Activated CD8-positive, alpha-beta memory T cell treated with anti-CD3 and anti-CD28 coated beads for 4 hours (primary cell): Measurements from ENCODE around the gene PCDH15.

Source experiments
- DNase-seq, 2 donors: peaks; one replicate each; pipeline ENCODE4 v3.0.0-alpha.2; 2020; ENCODE audit warnings: low read depth in 2 of 2

Gene PCDH15

DNA sequence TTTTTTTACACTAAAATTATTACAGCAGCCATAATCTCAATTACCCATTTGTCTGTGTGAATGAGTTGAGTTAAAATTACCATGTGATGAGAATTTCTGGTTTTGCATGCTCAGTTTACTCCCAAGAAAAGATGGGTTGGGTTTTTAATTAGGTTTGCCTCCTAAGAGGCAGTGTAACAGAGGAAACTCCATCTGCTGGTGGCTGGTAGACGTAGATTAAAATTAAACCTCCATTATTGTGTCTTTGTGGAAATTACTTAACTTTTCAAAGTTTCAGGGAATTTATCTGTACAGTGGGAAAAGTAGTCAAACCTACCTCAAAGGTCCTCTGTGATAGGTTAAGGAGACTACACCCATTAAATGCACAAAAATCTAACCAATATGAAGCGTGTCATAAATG lies 954.2 kb downstream of the PCDH15 start:
- DNase-seq, result no peak

DNA sequence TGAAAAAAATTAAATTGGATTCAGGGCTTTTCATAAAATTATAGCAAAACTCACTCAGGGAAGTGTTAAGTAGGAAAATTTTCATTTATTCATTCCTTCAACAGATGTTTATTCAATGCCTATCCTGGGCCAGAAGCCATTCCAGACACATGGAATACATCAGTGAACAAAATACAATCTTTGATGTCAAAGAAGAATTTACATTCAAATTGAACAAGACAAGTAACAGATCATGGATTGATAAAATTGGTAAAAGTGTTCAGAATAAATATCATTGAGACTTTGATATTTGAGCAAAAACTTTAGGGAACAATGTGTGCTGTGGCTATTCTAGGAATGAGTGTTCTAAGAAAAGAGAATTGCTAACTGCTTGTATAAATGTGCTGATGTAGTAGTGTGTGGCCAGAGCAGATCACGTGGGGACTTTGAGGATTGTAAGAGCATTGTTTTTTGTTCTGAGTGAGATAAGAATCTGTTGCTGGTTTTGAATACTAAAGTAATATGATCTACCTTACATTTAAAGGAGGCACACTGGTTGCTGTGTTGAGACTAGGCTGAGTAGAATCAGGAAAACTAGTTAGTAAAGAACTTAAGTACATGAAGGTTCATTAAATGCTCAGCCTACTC lies 957.2 kb downstream of the PCDH15 start:
- no peak for DNase-seq

DNA sequence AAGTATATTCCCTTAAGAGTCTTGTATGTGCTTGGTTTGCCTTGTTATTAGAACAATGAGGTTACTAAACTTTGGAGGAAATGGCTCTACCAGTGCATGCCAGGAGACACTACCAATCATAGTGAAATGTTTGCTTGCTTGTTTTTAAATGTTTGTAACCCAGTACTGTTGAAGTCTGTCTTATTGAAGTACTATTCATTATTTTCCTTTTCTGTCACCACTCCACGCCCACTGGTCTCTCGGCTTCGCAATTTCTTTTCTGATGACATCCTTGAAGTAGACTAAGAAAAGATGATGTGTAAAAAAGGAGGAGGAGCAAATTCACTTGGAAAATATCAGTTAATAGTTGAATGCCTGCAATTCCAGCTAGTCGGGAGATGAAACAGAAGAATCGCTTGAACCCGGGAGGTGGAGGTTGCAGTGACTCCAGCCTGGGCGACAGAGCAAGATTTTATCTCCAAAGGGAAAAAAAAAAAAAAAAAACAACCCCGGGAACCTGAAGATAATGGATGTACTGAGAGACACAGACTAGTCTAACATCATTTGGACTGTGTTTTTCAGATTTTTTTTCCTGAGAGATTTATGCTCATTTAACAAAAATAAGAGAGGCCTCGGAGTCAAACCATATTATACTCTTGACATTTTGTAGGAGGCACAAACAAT lies 959.4 kb downstream of the PCDH15 start:
- DNase-seq, result no peak

DNA sequence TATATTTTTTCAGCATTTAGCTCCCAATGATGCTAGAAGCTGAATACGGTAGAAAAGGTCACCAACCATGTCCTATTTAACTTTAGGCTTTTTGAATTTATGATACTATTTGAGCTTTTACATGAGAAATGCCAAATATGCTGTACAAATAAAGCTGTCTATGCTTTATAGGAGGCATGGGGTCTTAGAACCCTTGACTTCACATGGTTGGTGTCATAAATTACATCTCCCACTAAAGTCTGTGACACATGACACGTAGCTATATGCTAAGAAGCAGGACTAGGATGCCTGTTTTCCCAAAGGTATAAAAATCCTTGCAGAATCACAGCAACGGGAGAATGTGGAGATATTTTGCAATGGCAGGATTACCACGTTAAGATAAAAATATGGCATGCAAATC lies 960.4 kb downstream of the PCDH15 start:
- no peak for DNase-seq

DNA sequence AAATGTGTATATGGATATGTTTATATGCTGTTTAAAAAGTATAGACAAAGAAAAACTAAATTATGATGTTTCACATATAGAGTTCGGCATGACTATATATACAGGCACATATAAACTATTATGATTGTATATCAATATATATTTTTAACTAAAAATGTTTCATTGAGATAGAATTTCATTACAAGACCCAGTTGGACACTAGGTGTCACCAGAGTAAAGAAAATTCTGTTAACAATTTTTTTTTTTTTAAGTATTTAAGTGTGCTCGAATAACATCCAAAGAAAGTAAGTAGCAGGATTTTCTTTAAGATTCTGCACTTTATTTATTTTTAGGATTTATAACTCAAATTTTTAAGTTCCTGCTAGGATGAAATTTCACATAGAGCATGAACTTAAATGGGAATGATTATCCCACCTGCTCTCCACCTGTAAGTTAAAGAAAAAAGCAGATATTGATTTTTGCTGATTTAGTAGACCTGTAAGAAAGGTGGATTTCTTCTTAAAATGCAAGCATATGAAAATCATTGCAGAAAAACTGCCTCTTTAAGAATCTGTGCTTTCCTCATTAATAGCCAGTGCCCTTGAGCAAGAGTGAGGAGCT lies 961.5 kb downstream of the PCDH15 start:
- DNase-seq, result no peak

DNA sequence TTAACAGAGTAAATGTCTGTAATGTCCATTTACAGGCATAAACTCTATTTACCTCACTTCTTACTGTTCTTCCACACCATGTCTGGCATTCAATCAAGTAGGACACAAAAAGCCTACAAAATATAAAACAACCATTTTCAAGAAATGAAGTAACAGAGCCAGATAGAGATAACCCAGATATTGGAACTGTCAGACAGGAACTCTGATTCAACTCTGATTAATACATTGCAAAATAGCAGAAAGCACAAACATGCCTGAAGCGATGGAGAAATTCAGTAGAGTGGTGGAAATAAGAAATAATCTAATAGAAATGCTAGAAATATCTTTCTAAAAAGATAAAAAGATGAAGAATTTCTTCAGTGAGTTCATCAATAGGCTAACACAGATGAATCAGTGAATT lies 964.4 kb downstream of the PCDH15 start:
- no peak for DNase-seq

DNA sequence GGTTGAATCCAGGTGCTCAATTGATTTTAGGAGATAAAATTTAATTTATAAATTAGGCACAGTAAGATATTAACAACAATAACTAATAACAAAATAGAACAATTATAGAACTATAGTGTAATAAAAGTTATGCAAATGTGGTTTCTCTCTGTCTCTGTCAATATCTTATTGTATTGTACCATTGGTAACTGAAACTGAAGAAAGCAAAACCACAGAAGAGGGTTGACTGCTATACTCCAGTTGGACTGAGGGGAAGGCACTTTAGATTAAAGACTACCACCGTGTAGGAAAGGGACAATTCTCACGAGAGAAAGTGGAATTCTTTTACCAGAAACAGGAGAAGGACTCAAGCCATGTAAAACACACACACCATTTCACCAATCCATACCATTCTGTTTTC lies 967.1 kb downstream of the PCDH15 start:
- no peak for DNase-seq

DNA sequence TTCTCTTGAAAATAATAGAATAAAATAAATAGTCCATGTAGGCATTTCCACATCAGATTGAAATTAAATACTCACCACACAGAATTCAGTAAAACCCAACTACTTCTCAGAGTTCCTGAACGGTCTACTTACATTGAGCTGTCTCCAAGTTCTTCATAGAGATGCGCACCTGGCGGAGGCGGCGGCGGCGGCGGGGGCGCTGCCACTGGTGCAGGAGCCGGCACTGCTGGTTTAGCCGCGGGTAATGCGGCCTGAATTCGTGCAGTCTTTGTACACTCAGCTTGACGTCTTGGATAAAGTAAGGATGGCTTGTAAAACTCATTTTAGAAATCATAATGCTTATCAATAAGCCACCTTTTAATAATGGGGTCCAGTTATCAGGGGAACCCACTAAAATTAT lies 973.8 kb downstream of the PCDH15 start:
- DNase-seq, result no peak

DNA sequence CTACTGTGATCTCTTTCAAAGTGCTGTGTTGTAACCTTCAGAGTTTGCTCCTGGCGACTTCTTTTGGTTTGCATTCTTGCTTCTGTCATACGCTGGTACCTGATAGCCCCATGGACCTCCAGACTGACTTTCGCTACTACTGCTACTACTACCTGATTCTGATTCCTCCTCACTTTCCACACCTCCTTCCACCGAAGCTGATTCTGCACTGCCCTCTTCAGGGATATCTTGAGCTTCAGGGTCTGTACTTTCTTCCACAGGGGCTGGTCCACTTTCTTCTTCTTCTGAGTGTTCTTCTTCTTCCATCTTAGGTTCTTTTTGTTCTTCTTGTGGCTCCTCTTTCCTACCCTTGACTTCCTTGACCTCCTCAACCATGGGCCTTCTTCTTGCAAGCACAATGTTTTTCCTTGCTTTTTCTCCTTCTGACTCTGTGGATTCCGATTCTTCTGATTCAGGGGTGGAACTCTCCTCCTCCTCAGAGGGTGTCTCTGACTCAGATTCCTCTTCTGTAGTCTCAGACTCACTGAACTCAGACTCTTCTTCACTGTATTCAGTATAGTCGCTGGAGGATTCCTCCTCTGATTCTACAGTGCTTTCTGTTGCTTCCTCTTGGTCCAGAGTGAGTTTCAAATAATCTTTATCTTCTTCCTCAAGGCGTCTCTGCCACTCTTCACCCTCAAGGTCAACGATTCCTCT lies 992.2 kb downstream of the PCDH15 start:
- no peak for DNase-seq

DNA sequence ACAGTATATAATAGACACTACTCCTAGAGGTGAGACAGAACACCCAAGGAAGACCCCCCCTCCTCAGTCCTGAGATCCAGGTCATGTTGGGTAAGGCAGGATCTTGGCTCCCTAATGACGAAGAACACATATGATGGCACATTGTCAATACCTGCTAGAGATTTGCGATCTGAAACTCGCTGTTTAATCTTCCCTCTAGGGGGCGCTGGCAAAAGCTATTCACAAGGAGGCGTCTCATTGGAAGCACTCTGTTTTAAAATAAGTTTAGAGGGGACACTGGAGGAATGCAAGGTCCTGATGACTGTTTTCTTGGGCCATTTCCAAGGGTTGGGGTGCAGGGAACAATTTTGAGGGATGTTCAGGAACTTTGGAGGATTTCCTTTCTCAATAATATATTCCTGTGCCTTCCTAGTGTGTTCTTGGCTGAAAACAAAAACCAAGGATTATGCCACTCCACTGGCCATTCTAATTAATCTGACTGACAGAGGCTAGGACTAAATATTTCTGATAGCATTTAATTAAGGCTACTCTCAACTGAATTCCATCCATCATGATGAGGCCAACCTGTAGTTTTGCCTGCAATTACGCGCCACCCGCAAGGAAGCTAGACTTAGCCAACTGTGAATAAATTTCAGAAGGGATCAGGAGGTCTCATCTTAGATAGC lies 1014.7 kb downstream of the PCDH15 start:
- DNase-seq, result no peak

DNA sequence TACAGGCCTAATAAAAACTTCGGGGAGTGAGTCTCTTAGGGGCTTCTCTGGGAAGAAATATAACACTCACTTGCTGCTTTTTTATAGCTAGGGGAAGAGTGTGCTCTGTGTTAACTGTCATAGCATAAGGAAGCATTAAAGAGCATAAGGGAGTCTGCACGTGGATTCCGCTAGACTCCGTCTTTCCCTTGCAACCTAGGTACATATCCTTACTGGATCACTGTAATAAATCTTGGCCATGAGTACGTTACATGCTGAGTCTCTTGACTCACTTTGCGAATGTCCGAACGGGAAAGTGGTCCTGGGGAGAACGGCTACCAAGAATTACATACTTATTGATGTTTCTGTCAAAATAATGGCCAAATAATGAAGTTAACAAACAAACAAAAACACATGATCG lies 1029.3 kb downstream of the PCDH15 start:
- no peak for DNase-seq

DNA sequence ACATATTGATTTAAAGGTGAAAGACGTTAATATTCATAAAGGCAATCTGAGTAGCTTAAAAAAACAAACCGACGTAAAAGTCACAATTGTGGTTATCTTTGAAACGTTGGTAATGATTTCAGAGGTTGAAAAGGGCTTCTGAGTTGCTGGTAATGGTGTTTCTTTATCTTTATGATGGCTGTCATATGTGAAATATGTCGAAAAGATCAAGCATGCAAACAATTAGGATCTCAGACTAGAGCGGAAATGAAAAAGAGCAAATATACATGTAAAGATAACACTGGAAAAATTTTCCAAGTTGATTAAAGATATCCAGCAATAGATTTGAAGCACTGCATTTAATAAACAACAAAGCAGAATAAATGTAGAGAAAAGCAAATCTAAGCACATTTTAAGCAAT lies 1030.1 kb downstream of the PCDH15 start:
- DNase-seq, result no peak

DNA sequence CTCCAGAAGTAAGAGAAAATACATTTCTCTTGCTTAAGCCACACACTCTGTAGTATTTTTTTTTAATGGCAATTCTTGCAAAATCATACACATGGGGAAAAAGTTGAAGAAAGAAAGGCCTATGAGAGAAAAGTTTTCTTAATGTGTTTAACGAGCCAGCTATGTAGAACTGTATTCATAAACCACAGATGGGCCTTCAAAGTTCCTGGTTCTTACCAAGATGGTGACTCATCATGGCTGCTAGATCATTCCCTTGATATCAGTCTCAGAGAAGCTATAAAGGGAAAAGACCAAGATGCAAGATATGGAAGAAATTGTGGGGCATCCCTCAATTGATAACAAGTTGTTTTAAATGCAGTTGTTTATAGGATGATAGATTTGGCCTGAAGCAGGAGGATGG lies 1035.7 kb downstream of the PCDH15 start:
- DNase-seq, result no peak

DNA sequence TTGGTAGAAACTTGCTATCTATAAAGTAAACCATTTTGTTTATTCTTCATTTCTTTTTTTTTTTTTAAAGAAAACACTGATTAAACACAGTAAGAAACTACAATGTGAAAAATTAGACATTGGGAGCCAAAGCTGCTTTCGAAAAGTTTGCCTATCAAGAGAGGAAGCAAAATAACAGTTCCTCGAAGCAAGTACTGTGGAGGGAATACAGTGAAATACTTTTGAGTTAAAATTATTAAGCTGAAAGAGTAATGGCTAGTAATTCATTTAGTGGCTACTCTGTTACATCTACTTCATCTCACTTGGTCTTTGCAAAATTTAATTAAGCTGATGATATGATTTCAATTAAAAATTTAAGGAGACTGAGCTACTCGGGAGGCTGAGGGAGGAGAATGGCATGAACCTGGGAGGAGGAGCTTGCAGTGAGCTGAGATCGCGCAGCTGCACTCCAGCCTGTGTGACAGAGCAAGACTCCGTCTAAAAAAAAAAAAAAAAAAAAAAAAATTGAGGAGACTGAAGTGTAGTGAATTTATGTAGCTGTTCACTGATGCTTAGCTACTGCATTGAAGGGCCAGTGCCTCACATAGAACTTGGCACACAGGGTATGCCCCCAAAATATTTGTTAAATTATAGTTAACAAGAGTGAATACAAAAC lies 1046.3 kb downstream of the PCDH15 start:
- DNase-seq, result no peak
